IMR-90 (cell line): Measurements from ENCODE around the gene THEM4. TPM values are rescaled to one million over a fixed set of nuclear protein-coding genes. Genes with fewer than 3 reads are reported as not detected.

ENCODE experiments used
- ATAC-seq: fragments of 200-7000 bp; cut with Tn5 transposase; 2 replicates; pipeline ENCODE4 v1.9.1; 2020; ENCODE audit warnings: low read depth, mild to moderate bottlenecking, moderate library complexity
- BruUV-seq: library from RNA; stranded (reverse); fragments of 400-500 nt; replicated peaks from 2 replicates; lab custom pipeline; 2021; lab: Mats Ljungman, UMichigan
- CTCF ChIA-PET: fragments of 300-600 bp; formaldehyde crosslinking; extraction: SDS; loops from one replicate; lab custom pipeline; 2021; ENCODE audit warnings: antibody characterized with exemption; lab: Yijun Ruan, JAX
- POLR2A ChIA-PET: fragments of 300-600 bp; sonication (Branson Sonifier 250); formaldehyde crosslinking; loops from one replicate; lab custom pipeline; 2022; ENCODE audit warnings: antibody characterized with exemption; ENCODE audit not compliant: unreplicated experiment; lab: Charles Lee
- DNase-seq: peaks from one replicate; pipeline ENCODE4 v3.0.0; 2013
- H2AFZ ChIP-seq: replicated peaks from 2 replicates; pipeline ENCODE3; 2013; ENCODE audit warnings: low read length, mild to moderate bottlenecking; ENCODE audit not compliant: poor library complexity
- H2AK5ac ChIP-seq: 2 replicates; pipeline ENCODE4 v1.6.1; 2013; ENCODE audit warnings: low read depth, low read length, inconsistent platforms
- H2AK9ac ChIP-seq: replicated peaks from 2 replicates; pipeline ENCODE3; 2013; ENCODE audit warnings: mild to moderate bottlenecking, low read depth, low read length, moderate library complexity; ENCODE audit not compliant: poor library complexity
- H2BK120ac ChIP-seq: 2 replicates; pipeline ENCODE4 v1.6.1; 2013; ENCODE audit warnings: low read depth, low read length, inconsistent platforms
- H2BK15ac ChIP-seq: 3 replicates; pipeline ENCODE4 v1.6.1; 2013; ENCODE audit warnings: low read depth, low read length, inconsistent platforms
- H2BK20ac ChIP-seq: 2 replicates; pipeline ENCODE4 v1.6.1; 2013; ENCODE audit warnings: low read depth, mild to moderate bottlenecking, inconsistent platforms, low read length, moderate library complexity
- H2BK5ac ChIP-seq: 2 replicates; pipeline ENCODE4 v1.6.1; 2013; ENCODE audit warnings: mild to moderate bottlenecking, low read depth, low read length, inconsistent platforms; ENCODE audit not compliant: poor library complexity, severe bottlenecking
- H3K14ac ChIP-seq: replicated peaks from 2 replicates; pipeline ENCODE4 v1.6.1; 2013; ENCODE audit warnings: low read depth, low read length, inconsistent platforms
- H3K18ac ChIP-seq: 2 replicates; pipeline ENCODE4 v1.6.1; 2013; ENCODE audit warnings: low read depth, low read length, control low read depth
- H3K23ac ChIP-seq: 2 replicates; pipeline ENCODE4 v1.6.1; 2013; ENCODE audit warnings: low read depth, low read length, inconsistent platforms
- H3K27ac ChIP-seq: 2 replicates; pipeline ENCODE4 v1.5.1; 2013; ENCODE audit warnings: mild to moderate bottlenecking, control low read depth, low read length; ENCODE audit not compliant: insufficient read depth
- H3K27me3 ChIP-seq: 2 replicates; pipeline ENCODE4 v1.6.1; 2013; ENCODE audit warnings: low read length; ENCODE audit not compliant: control insufficient read depth, insufficient read depth
- H3K36me3 ChIP-seq: 2 replicates; pipeline ENCODE4 v1.6.1; 2013; ENCODE audit warnings: low read length, mixed read lengths; ENCODE audit not compliant: control insufficient read depth, insufficient read depth
- H3K4ac ChIP-seq: 2 replicates; pipeline ENCODE4 v1.6.1; 2013; ENCODE audit warnings: low read depth, low read length, inconsistent platforms
- H3K4me1 ChIP-seq: 2 replicates; pipeline ENCODE4 v1.6.1; 2013; ENCODE audit warnings: low read length, mixed read lengths; ENCODE audit not compliant: control insufficient read depth, insufficient read depth
- H3K4me2 ChIP-seq: 2 replicates; pipeline ENCODE4 v1.6.1; 2013; ENCODE audit warnings: low read depth, mild to moderate bottlenecking, control low read depth, low read length, moderate library complexity
- H3K4me3 ChIP-seq: 2 replicates; pipeline ENCODE4 v1.5.1; 2013; ENCODE audit warnings: low read depth, mild to moderate bottlenecking, control low read depth, low read length, moderate library complexity; ENCODE audit not compliant: insufficient read depth
- H3K56ac ChIP-seq: 2 replicates; pipeline ENCODE4 v1.6.1; 2013; ENCODE audit warnings: low read length, inconsistent platforms; ENCODE audit not compliant: insufficient read depth; ENCODE audit errors: extremely low read depth
- H3K79me1 ChIP-seq, 2 experiments: 2 replicates each; pipeline ENCODE4 v1.6.1; 2013; ENCODE audit warnings: low read length in 2 of 2, inconsistent platforms in 1 of 2, low read depth in 1 of 2
- H3K9ac ChIP-seq: 2 replicates; pipeline ENCODE4 v1.6.1; 2013; ENCODE audit warnings: low read depth, low read length, control low read depth
- H3K9me1 ChIP-seq: 2 replicates; pipeline ENCODE4 v1.6.1; 2013; ENCODE audit warnings: low read length, inconsistent platforms; ENCODE audit not compliant: insufficient read depth
- H3K9me3 ChIP-seq: 2 replicates; pipeline ENCODE4 v1.6.1; 2013; ENCODE audit warnings: low read length; ENCODE audit not compliant: control insufficient read depth, insufficient read depth
- H4K20me1 ChIP-seq: 2 replicates; pipeline ENCODE4 v1.6.1; 2013; ENCODE audit warnings: low read length, inconsistent platforms; ENCODE audit not compliant: insufficient read depth
- H4K5ac ChIP-seq: 2 replicates; pipeline ENCODE4 v1.6.1; 2013; ENCODE audit warnings: mild to moderate bottlenecking, low read depth, low read length, control low read depth
- H4K8ac ChIP-seq, 2 experiments: 2 replicates each; pipeline ENCODE4 v1.6.1; 2013; ENCODE audit warnings: low read depth in 2 of 2, low read length in 2 of 2, control low read depth in 1 of 2, inconsistent platforms in 1 of 2
- H4K91ac ChIP-seq: 2 replicates; pipeline ENCODE4 v1.6.1; 2013; ENCODE audit warnings: low read depth, low read length, inconsistent platforms; ENCODE audit not compliant: insufficient read depth
- BHLHE40 ChIP-seq: fragments of 150-350 bp; IDR thresholded peaks from 2 replicates; pipeline ENCODE4 v1.6.1; 2016; ENCODE audit warnings: mild to moderate bottlenecking, low read depth, low read length
- CHD1 ChIP-seq: IDR thresholded peaks from 2 replicates; pipeline ENCODE4 v1.6.1; 2012; ENCODE audit warnings: low read depth, low read length, improper control_type of control experiment
- CTCF ChIP-seq: conservative IDR thresholded peaks from 2 replicates; pipeline ENCODE4 v1.5.1; 2012; ENCODE audit warnings: mild to moderate bottlenecking, low read depth, low read length, improper control_type of control experiment
- WGBS, 2 experiments: methylation state at CpG; one replicate each; pipeline versions ENCODE4 v1.1.5 to v1.1.7; 2013; ENCODE audit warnings: missing lambda C conversion rate in 2 of 2; ENCODE audit not compliant: insufficient read length in 1 of 2; ENCODE audit errors: extremely low coverage in 2 of 2; 5-methylcytosine and 5-hydroxymethylcytosine counted together
- dilution Hi-C: fragments of 300-500 bp; cut with HindIII; formaldehyde crosslinking; loops from one replicate; pipeline ENCODE4 v1.14.3; 2018; ENCODE audit warnings: low sequenced_read_pairs; ENCODE audit not compliant: unreplicated experiment
- in situ Hi-C: fragments of 300-500 bp; cut with MboI; formaldehyde crosslinking; loops from 3 replicates; pipeline ENCODE4 v1.14.3; 2019; ENCODE audit warnings: low sequenced_read_pairs, inconsistent platforms, mixed read lengths
- intact Hi-C: fragments of 100-400 bp; cut with micrococcal nuclease; formaldehyde crosslinking; loops from 2 replicates; pipeline ENCODE4 v1.10.0; 2022
- polyA plus RNA-seq, 3 experiments: library from polyadenylated mRNA; depleted of rRNA; stranded (reverse); fragments of >200 nt; gene quantifications; 2 replicates each; pipeline ENCODE4 v1.2.3, GENCODE V29; 2012; ENCODE audit warnings: low replicate concordance in 1 of 3
- total RNA-seq: library from RNA; depleted of rRNA; stranded (reverse); fragments of >200 nt; gene quantifications from 2 replicates; pipeline ENCODE4 v1.2.3, GENCODE V29; 2012

The THEM4 gene
- total and polyA plus RNA-seq, 2 of the 4 experiments (the other 2 are of a cell fraction) = 7.3 to 15.7 TPM

DNA sequence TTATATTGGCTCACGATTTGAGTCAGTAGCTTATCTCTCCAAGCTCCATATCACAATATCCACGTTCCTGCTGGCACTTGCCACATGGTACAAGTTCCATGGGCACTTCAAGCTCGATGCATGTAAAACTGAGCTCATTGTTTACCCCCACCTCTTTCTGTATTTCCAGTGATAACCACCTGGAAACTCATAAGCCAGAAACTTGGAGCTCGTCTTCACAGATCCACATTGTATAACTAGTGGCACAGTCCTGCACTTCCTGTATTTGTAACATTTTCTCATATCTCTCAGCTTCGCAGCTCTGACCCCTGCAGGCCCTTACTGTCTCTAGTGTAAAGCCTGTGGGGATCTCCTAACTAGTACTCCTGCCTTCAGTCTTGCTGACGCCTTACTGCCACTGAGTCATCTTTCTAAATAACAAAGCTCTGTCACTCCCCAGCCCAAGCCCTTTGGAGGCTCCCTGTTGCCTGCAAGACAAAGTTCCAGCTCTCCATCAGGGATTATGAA lies 63.2 kb downstream of the THEM4 start:
- TF ChIP-seq CHD1 (no peak), BHLHE40 (no peak), CTCF (0 out of 2 replicates have a peak, but pooled peaks have one; percentile 20)
- DNase-seq (peak; percentile 75), ATAC-seq (peak; percentile 84)
- no peak overlapping the region for H3K18ac ChIP-seq
- intact Hi-C loops = no loop called here
- H3K27ac ChIP-seq = no peak overlapping the region
- no peak overlapping the region for H2BK120ac ChIP-seq
- H3K9ac ChIP-seq = no peak overlapping the region; the same call in 1 of the 2 replicates
- H3K4me1 ChIP-seq = 0 out of 2 replicates have a peak, but pooled peaks cover 1% of the 10 kb centered on the region
- H2AK9ac ChIP-seq = no peak overlapping the region
- no peaks in the 10 kb centered on the region for H3K36me3 ChIP-seq
- no peaks in the 10 kb centered on the region for H3K9me1 ChIP-seq
- H3K4ac ChIP-seq = 0 out of 2 replicates have a peak overlapping the region, but pooled peaks have one; percentile 19
- no peaks in the 10 kb centered on the region for H3K9me3 ChIP-seq
- H2BK20ac ChIP-seq = no peak overlapping the region
- H3K56ac ChIP-seq = no peak overlapping the region
- H3K23ac ChIP-seq = no peak overlapping the region
- no peak overlapping the region for H3K4me2 ChIP-seq
- 44% methylated on average over 5 of the region's 6 CpGs; no CpG with 5 or more reads in 1 of the 2 experiments for WGBS, 2 experiments
- no peak overlapping the region for H3K4me3 ChIP-seq
- no peaks in the 10 kb centered on the region for H4K20me1 ChIP-seq
- H2BK15ac ChIP-seq = 0 out of 3 replicates have a peak overlapping the region, but pooled peaks have one; percentile 13
- ChIA-PET POLR2A (no interaction called here), CTCF (no interaction called here)
- BruUV-seq = no TSS peak
- peaks cover 28% of the 10 kb centered on the region for H3K27me3 ChIP-seq
- H3K79me1 ChIP-seq = no peaks in the 10 kb centered on the region
- no peak overlapping the region for H2AK5ac ChIP-seq
- H4K91ac ChIP-seq = no peak overlapping the region
- peak overlapping the region in 1 of 2 experiments; percentile 63; a peak in 2 of 4 replicates for H4K8ac ChIP-seq
- H4K5ac ChIP-seq = no peak overlapping the region
- H2BK5ac ChIP-seq = no peak overlapping the region
- H2AFZ ChIP-seq = no peak overlapping the region
- dilution Hi-C loops = no loop called here
- in situ Hi-C loops = no loop called here
- no peak overlapping the region for H3K14ac ChIP-seq
